Trophoblast cell (in vitro differentiated cells and primary cell): ENCODE results near the gene OR1D5. TPM values are rescaled to one million over a fixed set of nuclear protein-coding genes. Genes with fewer than 3 reads are reported as not detected.
"Not testable (repeated sequence)": the region's sequence is repeated elsewhere in the genome, so short reads cannot be mapped to it uniquely, and the experiment has no call there.

Source experiments
- DNase-seq, 2 donors: peaks; one replicate each; pipeline ENCODE4 v3.0.0-alpha.2; 2016
- H2AFZ ChIP-seq: 2 replicates; pipeline ENCODE4 v1.6.1; 2013; ENCODE audit warnings: low read length, moderate library complexity, mild to moderate bottlenecking; ENCODE audit not compliant: insufficient read depth, poor library complexity
- H2AK5ac ChIP-seq: 2 replicates; pipeline ENCODE4 v1.6.1; 2013; ENCODE audit warnings: mild to moderate bottlenecking, low read length
- H2BK120ac ChIP-seq: 2 replicates; pipeline ENCODE4 v1.6.1; 2013; ENCODE audit warnings: low read length, mild to moderate bottlenecking, moderate library complexity; ENCODE audit not compliant: insufficient read depth, poor library complexity
- H2BK12ac ChIP-seq: 2 replicates; pipeline ENCODE4 v1.6.1; 2013; ENCODE audit warnings: mild to moderate bottlenecking, low read length, moderate library complexity
- H2BK5ac ChIP-seq: 2 replicates; pipeline ENCODE4 v1.6.1; 2013; ENCODE audit warnings: low read length, low read depth, moderate library complexity, mild to moderate bottlenecking; ENCODE audit not compliant: poor library complexity
- H3K14ac ChIP-seq: 2 replicates; pipeline ENCODE4 v1.6.1; 2013; ENCODE audit warnings: mild to moderate bottlenecking, low read length
- H3K18ac ChIP-seq: 2 replicates; pipeline ENCODE4 v1.6.1; 2013; ENCODE audit warnings: mild to moderate bottlenecking, low read length
- H3K23ac ChIP-seq: 2 replicates; pipeline ENCODE4 v1.6.1; 2013; ENCODE audit warnings: low read length
- H3K27ac ChIP-seq: 2 replicates; pipeline ENCODE4 v1.5.1; 2013; ENCODE audit warnings: low read depth, mild to moderate bottlenecking, inconsistent platforms, low read length, moderate library complexity
- H3K27me3 ChIP-seq: 2 replicates; pipeline ENCODE4 v1.6.1; 2013; ENCODE audit warnings: inconsistent platforms, mild to moderate bottlenecking, low read length, moderate library complexity; ENCODE audit not compliant: insufficient read depth
- H3K36me3 ChIP-seq, 2 experiments: 1 replicate in 1 of 2; 2 replicates in 1 of 2; pipeline ENCODE4 v1.6.1; 2013; ENCODE audit warnings: low read length in 2 of 2, mild to moderate bottlenecking in 2 of 2, moderate library complexity in 1 of 2; ENCODE audit not compliant: insufficient read depth in 2 of 2, control insufficient read depth in 1 of 2
- H3K4ac ChIP-seq: 2 replicates; pipeline ENCODE4 v1.6.1; 2013; ENCODE audit warnings: low read depth, mild to moderate bottlenecking, low read length, moderate library complexity
- H3K4me1 ChIP-seq, 2 experiments: 1 replicate in 1 of 2; 2 replicates in 1 of 2; pipeline ENCODE4 v1.6.1; 2013; ENCODE audit warnings: low read length in 2 of 2, mild to moderate bottlenecking in 2 of 2, moderate library complexity in 1 of 2; ENCODE audit not compliant: insufficient read depth in 2 of 2, control insufficient read depth in 1 of 2
- H3K4me2 ChIP-seq: 2 replicates; pipeline ENCODE4 v1.6.1; 2013; ENCODE audit warnings: inconsistent platforms, mild to moderate bottlenecking, low read length, moderate library complexity
- H3K4me3 ChIP-seq: 2 replicates; pipeline ENCODE4 v1.5.1; 2013; ENCODE audit warnings: mild to moderate bottlenecking, low read depth, low read length, inconsistent platforms
- H3K79me1 ChIP-seq: one replicate; pipeline ENCODE4 v1.6.1; 2013; ENCODE audit warnings: low read length
- H3K79me2 ChIP-seq: 2 replicates; pipeline ENCODE4 v1.6.1; 2013; ENCODE audit warnings: low read length, mild to moderate bottlenecking; ENCODE audit not compliant: control insufficient read depth, insufficient read depth, poor library complexity
- H3K9ac ChIP-seq: 2 replicates; pipeline ENCODE4 v1.6.1; 2013; ENCODE audit warnings: mild to moderate bottlenecking, low read length
- H3K9me3 ChIP-seq: 2 replicates; pipeline ENCODE4 v1.6.1; 2013; ENCODE audit warnings: low read depth, mild to moderate bottlenecking, control low read depth, inconsistent platforms, low read length; ENCODE audit not compliant: insufficient read depth
- H4K12ac ChIP-seq: 2 replicates; pipeline ENCODE4 v1.6.1; 2013; ENCODE audit warnings: low read depth, mild to moderate bottlenecking, low read length, moderate library complexity
- H4K8ac ChIP-seq: 2 replicates; pipeline ENCODE4 v1.6.1; 2013; ENCODE audit warnings: low read depth, mild to moderate bottlenecking, low read length, moderate library complexity
- H4K91ac ChIP-seq: one replicate; pipeline ENCODE4 v1.6.1; 2013; ENCODE audit warnings: low read depth, mild to moderate bottlenecking, low read length, moderate library complexity
- WGBS: extraction: QIAGEN DNeasy Blood & Tissue Kit; methylation state at CpG from one replicate; pipeline ENCODE4 v1.1.7; 2013; ENCODE audit warnings: missing lambda C conversion rate; ENCODE audit not compliant: insufficient read length, insufficient coverage; ENCODE audit errors: extremely low coverage; 5-methylcytosine and 5-hydroxymethylcytosine counted together
- polyA plus RNA-seq: library from polyadenylated mRNA; stranded (reverse); fragments of 200-250 nt; gene quantifications from 2 replicates; pipeline ENCODE4 v1.2.3, GENCODE V29; 2013

OR1D5 gene
- not detected in 2 replicates for polyA plus RNA-seq

DNA sequence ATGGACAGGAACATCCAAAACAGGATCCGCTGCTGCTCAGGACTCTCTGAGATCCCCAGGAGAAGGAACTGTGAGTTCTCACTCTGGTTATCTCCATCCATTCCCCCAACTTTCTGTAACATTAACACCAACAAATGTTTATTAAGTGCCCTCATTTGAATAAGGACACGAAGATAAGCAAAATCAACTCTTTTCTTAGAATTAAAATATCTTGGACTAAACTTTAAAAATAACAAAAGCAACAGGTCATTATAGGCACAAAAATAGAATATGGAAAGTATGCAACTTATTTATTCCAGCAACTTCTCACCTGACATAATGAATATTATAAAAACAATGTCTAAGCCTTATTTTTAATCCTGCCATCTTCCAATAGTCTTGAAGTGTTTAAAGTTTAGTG is at the start of gene OR1D5:
TSS of gene OR1D5 (minus strand) at position 101 of the 400 bp plus-strand sequence. CDS start at position 101, 0 bp downstream.
- not testable (repeated sequence) for DNase-seq, H3K36me3 ChIP-seq, H2AK5ac ChIP-seq, H3K27me3 ChIP-seq, H3K4ac ChIP-seq, H3K23ac ChIP-seq, H3K9me3 ChIP-seq, H3K4me2 ChIP-seq, H2BK12ac ChIP-seq, H3K27ac ChIP-seq, H4K12ac ChIP-seq, H3K4me3 ChIP-seq, H4K8ac ChIP-seq, H3K79me2 ChIP-seq, H3K4me1 ChIP-seq, H2BK120ac ChIP-seq, H3K18ac ChIP-seq, H2BK5ac ChIP-seq, H3K9ac ChIP-seq, H3K79me1 ChIP-seq, H3K14ac ChIP-seq, H2AFZ ChIP-seq, H4K91ac ChIP-seq
- WGBS, result no CpG with 5 or more reads among the region's 2 CpGs

GRCh38 chr17:3104322-3104721 is 40.9 kb upstream of the OR1D5 start, which contains the start of gene OR1D2:
Gene OR1D2 (minus strand): TSS chr17:3104422. CDS start chr17:3092996, 11,426 bp downstream.
- no peak within 1 kb of the TSS for H3K9ac ChIP-seq
- no peak within 1 kb of the TSS for H2BK120ac ChIP-seq
- H3K4me2 ChIP-seq, result no peak within 1 kb of the TSS
- WGBS, result no CpG with 5 or more reads among the region's 3 CpGs
- H2AFZ ChIP-seq, result no peak within 1 kb of the TSS
- no peaks in the 10 kb centered on the region for H3K79me2 ChIP-seq
- H2AK5ac ChIP-seq, result no peak within 1 kb of the TSS
- H3K79me1 ChIP-seq, result no peaks in the 10 kb centered on the region
- no peaks in the 10 kb centered on the region for H3K27me3 ChIP-seq
- H3K14ac ChIP-seq, result no peak within 1 kb of the TSS
- no peak within 1 kb of the TSS for H2BK5ac ChIP-seq
- no peak within 1 kb of the TSS for H3K18ac ChIP-seq
- H3K4me1 ChIP-seq, result no peaks in the 10 kb centered on the region
- no peak for DNase-seq
- H2BK12ac ChIP-seq, result no peak within 1 kb of the TSS
- no peak within 1 kb of the TSS for H3K4me3 ChIP-seq
- H3K9me3 ChIP-seq, result peaks cover 6% of the 10 kb centered on the region
- no peak within 1 kb of the TSS for H4K91ac ChIP-seq
- no peaks in the 10 kb centered on the region for H3K36me3 ChIP-seq
- H3K27ac ChIP-seq, result no peak within 1 kb of the TSS
- no peak within 1 kb of the TSS for H4K8ac ChIP-seq
- H4K12ac ChIP-seq, result no peak within 1 kb of the TSS
- no peak within 1 kb of the TSS for H3K4ac ChIP-seq
- H3K23ac ChIP-seq, result no peak within 1 kb of the TSS

- not testable (repeated sequence) for H3K4ac ChIP-seq, H2BK12ac ChIP-seq, H4K8ac ChIP-seq, H3K4me1 ChIP-seq, H3K36me3 ChIP-seq, H3K14ac ChIP-seq, H2BK5ac ChIP-seq, H2AK5ac ChIP-seq, H4K91ac ChIP-seq, H3K79me2 ChIP-seq, H2BK120ac ChIP-seq, H3K23ac ChIP-seq, H4K12ac ChIP-seq, H3K9me3 ChIP-seq, H3K9ac ChIP-seq, H3K18ac ChIP-seq, DNase-seq, H3K27ac ChIP-seq, H3K27me3 ChIP-seq, H3K4me3 ChIP-seq, H2AFZ ChIP-seq, H3K4me2 ChIP-seq, H3K79me1 ChIP-seq
- no CpG with 5 or more reads among the region's 4 CpGs for whole genome bisulfite sequencing
Measured at GRCh38 chr17:3073850-3074249, 10.4 kb upstream of the OR1D5 start.

DNA sequence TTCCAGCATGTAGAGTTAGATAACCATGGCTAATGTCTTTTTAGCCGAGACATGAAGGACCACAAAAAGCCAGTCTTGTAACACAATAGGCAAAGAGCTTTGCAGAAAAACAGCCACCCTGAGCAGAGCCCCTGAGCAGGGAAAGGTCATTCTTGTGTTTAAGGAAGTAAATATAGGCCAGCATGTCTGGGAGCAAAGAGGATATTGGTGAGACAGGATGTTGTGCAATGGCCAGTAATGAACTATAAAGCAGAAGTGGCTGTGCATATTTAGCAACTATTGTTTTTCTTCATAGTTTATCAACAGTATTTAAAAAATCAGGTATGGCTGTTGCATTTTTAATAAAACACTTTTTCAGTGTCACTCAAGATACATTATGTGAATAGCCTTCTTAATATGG is 1.8 kb upstream of the OR1D5 start:
- not testable (repeated sequence) for H3K36me3 ChIP-seq, H4K12ac ChIP-seq, H3K4me2 ChIP-seq, H2AFZ ChIP-seq, H3K79me2 ChIP-seq, H3K14ac ChIP-seq, H4K91ac ChIP-seq, H3K4me1 ChIP-seq, H2AK5ac ChIP-seq, H3K79me1 ChIP-seq, H3K18ac ChIP-seq, H4K8ac ChIP-seq, H2BK12ac ChIP-seq, H3K27me3 ChIP-seq, DNase-seq, H3K27ac ChIP-seq, H2BK120ac ChIP-seq, H3K9ac ChIP-seq, H3K4me3 ChIP-seq, H3K4ac ChIP-seq, H2BK5ac ChIP-seq, H3K23ac ChIP-seq, H3K9me3 ChIP-seq
- WGBS, result no CpG with 5 or more reads among the region's 1 CpG
